ENCODE results near the gene ECE1. TPM values are rescaled to one million over a fixed set of nuclear protein-coding genes. Genes with fewer than 3 reads are reported as not detected.

Gene ECE1
- total and polyA plus RNA-seq, 10 of the 15 experiments (the other 5 are each of a cell fraction or from before 2014, with no cell fraction given), result 0.97 to 81.0 (median 37.0) TPM

DNA sequence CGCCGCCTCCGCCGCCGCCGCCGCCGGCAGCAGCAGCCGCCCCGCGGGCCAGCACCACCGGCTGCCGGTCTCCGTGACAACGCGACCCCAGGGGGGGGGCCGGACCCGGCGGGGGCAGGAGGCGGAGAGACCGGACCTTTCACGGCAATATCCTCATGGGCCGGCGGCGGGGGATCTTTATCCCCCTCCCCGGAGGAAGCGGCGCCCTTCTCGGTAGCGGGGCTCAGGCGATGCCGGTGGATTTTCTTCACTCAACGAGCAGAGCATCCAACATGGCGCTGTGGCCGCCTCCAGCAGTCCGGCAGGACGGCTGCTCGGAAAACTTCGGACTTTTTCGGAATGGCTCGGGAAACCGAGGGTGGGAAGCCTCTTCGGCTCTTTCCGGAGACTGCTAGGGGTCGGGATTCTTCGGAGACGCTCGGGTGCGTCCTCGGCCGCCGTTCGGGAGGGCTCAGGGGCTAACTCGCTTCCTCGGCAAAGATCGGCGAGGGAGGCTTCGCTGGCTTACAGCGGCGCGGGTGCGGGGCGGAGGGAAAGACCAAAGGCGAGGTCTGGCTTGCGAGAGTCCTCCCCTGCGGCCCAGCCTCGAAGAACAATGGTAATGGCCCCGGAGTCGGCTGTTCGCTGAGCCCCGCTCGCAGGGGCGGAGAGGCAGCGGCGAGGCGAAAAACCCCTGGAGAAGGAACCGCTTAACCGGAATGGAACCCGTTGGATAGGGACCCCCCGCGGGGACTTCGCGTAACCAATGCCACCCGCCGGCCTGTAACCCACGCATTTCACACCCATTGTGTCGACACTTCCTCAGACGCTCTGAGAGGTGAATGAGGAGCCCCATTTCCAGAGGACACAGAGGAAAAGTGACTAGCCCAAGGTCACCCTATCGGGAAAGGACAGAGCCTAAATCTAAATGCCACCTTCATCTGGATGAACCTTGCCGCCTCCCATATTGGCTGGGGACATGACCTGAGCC is 113.4 kb downstream of the ECE1 start, which contains the start of gene EIF4G3 (continued):
- TF ChIP-seq, protein P1, sequence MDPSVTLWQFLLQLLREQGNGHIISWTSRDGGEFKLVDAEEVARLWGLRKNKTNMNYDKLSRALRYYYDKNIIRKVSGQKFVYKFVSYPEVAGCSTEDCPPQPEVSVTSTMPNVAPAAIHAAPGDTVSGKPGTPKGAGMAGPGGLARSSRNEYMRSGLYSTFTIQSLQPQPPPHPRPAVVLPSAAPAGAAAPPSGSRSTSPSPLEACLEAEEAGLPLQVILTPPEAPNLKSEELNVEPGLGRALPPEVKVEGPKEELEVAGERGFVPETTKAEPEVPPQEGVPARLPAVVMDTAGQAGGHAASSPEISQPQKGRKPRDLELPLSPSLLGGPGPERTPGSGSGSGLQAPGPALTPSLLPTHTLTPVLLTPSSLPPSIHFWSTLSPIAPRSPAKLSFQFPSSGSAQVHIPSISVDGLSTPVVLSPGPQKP (IDR thresholded peaks at IDR 0.05; ENCODE audit: low read depth, low read length), result no peak
- TF ChIP-seq BMI1 (IDR thresholded peaks at IDR 0.05; ENCODE audit: borderline replicate concordance) (peak; percentile 71), ZNF217 (IDR thresholded peaks at IDR 0.05) (no peak), CHD4 (IDR thresholded peaks at IDR 0.05) (no peak), EGR1 (IDR thresholded peaks at IDR 0.05; ENCODE audit: borderline replicate concordance in 1 of 2, low read depth in 2 of 2, low read length in 2 of 2) (0 out of 3 replicates have a peak, but pooled peaks of 1 of the 2 experiments have one; percentile 27), NFIC (IDR thresholded peaks at IDR 0.05; ENCODE audit: low read depth, low read length) (no peak), PAX8 (IDR thresholded peaks at IDR 0.05) (no peak), SUZ12 (IDR thresholded peaks at IDR 0.05; ENCODE audit: unreplicated experiment) (no peak), NFXL1 (IDR thresholded peaks at IDR 0.05; ENCODE audit: borderline replicate concordance) (no peak), YBX1 (IDR thresholded peaks at IDR 0.05) (no peak), ESRRA (IDR thresholded peaks at IDR 0.05; ENCODE audit: low read length) (no peak), YY1 (IDR thresholded peaks at IDR 0.05; ENCODE audit: low read depth, low read length) (peak; percentile 97), MYB (IDR thresholded peaks at IDR 0.05; ENCODE audit: borderline replicate concordance, low read depth, low read length) (no peak), CBFB (IDR thresholded peaks at IDR 0.05; ENCODE audit: low read depth) (peak; percentile 51; the same call in 1 of the 2 replicates), SMAD1 (IDR thresholded peaks at IDR 0.05; ENCODE audit: low read depth, partially characterized antibody) (no peak), ASH2L (IDR thresholded peaks at IDR 0.05; ENCODE audit: borderline replicate concordance, low read depth) (peak; percentile 80; the same call in 1 of the 2 replicates), CEBPB (IDR thresholded peaks at IDR 0.05; ENCODE audit: borderline replicate concordance in 1 of 2, low read depth in 2 of 2, low read length in 2 of 2) (no peak), HCFC1 (IDR thresholded peaks at IDR 0.05; ENCODE audit: low read length) (no peak), IKZF2 (IDR thresholded peaks at IDR 0.05) (peak in 1 of 2 experiments; percentile 9; a peak in 2 of 4 replicates), SREBF1 (IDR thresholded peaks at IDR 0.05; ENCODE audit: low read length) (no peak), POLR2A (IDR thresholded peaks at IDR 0.05; ENCODE audit: low read depth, low read length) (peak; percentile 90)
- TF ChIP-seq, protein P2, sequence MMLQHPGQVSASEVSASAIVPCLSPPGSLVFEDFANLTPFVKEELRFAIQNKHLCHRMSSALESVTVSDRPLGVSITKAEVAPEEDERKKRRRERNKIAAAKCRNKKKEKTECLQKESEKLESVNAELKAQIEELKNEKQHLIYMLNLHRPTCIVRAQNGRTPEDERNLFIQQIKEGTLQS (IDR thresholded peaks at IDR 0.05; ENCODE audit: borderline replicate concordance, extremely low read depth, low read depth, low read length), result no peak
- TF ChIP-seq, protein P3, sequence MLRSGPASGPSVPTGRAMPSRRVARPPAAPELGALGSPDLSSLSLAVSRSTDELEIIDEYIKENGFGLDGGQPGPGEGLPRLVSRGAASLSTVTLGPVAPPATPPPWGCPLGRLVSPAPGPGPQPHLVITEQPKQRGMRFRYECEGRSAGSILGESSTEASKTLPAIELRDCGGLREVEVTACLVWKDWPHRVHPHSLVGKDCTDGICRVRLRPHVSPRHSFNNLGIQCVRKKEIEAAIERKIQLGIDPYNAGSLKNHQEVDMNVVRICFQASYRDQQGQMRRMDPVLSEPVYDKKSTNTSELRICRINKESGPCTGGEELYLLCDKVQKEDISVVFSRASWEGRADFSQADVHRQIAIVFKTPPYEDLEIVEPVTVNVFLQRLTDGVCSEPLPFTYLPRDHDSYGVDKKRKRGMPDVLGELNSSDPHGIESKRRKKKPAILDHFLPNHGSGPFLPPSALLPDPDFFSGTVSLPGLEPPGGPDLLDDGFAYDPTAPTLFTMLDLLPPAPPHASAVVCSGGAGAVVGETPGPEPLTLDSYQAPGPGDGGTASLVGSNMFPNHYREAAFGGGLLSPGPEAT (IDR thresholded peaks at IDR 0.05; ENCODE audit: low read depth), result 0 out of 2 replicates have a peak, but pooled peaks have one; percentile 27
- TF ChIP-seq, protein P4, sequence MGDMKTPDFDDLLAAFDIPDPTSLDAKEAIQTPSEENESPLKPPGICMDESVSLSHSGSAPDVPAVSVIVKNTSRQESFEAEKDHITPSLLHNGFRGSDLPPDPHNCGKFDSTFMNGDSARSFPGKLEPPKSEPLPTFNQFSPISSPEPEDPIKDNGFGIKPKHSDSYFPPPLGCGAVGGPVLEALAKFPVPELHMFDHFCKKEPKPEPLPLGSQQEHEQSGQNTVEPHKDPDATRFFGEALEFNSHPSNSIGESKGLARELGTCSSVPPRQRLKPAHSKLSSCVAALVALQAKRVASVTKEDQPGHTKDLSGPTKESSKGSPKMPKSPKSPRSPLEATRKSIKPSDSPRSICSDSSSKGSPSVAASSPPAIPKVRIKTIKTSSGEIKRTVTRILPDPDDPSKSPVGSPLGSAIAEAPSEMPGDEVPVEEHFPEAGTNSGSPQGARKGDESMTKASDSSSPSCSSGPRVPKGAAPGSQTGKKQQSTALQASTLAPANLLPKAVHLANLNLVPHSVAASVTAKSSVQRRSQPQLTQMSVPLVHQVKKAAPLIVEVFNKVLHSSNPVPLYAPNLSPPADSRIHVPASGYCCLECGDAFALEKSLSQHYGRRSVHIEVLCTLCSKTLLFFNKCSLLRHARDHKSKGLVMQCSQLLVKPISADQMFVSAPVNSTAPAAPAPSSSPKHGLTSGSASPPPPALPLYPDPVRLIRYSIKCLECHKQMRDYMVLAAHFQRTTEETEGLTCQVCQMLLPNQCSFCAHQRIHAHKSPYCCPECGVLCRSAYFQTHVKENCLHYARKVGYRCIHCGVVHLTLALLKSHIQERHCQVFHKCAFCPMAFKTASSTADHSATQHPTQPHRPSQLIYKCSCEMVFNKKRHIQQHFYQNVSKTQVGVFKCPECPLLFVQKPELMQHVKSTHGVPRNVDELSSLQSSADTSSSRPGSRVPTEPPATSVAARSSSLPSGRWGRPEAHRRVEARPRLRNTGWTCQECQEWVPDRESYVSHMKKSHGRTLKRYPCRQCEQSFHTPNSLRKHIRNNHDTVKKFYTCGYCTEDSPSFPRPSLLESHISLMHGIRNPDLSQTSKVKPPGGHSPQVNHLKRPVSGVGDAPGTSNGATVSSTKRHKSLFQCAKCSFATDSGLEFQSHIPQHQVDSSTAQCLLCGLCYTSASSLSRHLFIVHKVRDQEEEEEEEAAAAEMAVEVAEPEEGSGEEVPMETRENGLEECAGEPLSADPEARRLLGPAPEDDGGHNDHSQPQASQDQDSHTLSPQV (IDR thresholded peaks at IDR 0.05), result 0 out of 2 replicates have a peak, but pooled peaks have one; percentile 16

All from GM12878 (cell line).